HG03196 (cell line): ENCODE results near the gene EFCAB5.

Source experiments
- ATAC-seq: cut with Tn5 transposase; IDR thresholded peaks from one replicate; pipeline ENCODE4 v1.9.1; 2021; ENCODE audit not compliant: unreplicated experiment

The EFCAB5 gene

DNA sequence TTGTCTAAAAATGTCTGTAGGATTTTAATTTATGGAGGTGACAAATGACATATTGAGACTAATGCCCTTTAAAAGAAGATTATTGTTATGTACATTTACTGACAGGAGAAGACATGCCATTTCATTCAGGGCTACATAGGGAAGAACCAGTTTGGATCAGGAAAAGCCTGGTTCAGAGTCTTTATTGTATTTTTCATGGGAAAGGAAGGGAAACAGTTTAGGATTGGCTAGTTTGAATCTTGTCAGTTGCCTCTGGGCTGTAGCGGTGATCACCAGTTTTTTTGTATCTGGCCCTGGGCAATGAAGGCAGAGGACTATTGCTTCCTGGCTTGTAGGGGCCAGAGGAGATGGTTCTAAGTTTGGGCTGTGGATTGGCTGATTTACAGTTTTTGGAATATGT lies 206.9 kb downstream of the EFCAB5 start:
- no peak for ATAC-seq

DNA sequence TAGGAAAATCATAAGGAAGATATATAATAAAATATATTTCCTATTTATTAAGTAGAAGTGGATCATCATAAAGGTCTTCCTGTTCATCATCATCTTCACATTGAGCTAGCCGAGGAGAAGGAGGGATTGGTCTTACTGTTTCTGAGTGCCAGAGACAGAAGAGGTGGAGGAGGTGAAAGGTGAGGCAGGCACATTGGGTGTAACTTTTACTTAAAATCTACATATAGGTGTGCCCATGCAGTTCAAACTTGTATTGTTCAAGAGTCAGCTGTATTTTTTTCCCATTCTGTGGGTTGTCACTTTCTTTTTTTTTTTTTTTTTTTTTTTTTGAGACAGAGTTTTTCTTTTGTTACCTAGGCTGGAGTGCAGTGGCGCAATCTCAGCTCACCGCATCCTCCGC lies 210.0 kb downstream of the EFCAB5 start:
- no peak for ATAC-seq

DNA sequence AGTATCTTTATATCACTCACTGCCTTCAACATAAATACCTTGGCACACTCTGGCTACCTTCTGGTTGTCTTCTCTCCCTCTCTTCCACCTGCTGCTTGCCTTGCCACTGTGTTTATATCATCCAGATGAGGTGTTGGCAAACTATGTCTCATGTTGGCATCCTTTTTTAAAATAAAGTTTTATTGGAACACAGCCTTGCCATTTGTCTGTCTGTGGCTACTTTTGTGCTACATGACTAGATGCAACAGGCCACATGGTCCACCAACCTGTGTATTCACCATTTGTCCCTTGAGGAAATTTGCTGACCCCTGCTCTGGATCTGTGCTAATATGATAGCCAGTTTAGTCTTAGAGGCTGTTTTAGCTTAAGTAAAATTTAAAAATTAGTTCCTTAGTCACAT lies 212.0 kb downstream of the EFCAB5 start:
- ATAC-seq, result no peak

DNA sequence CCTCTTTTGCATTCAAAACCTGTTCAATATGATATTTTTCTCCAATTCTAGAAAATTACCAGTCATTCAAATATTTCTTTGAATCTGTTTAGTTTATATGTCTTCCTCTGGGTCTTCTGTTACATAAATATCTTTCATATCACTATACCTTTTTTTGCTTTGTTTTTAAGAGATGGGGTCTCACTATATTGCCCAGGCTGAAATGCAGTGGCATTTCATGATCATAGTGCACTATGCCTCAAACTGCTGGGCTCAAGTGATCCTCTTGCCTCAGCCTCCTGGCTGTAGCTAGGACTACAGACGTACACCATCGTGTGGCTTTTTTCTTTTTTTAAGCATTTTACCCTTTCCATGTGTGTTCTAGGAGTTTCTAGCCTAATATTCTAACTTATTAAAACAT lies 214.0 kb downstream of the EFCAB5 start:
- ATAC-seq, result no peak
